ENCODE results near the gene GCM1. TPM values are rescaled to one million over a fixed set of nuclear protein-coding genes. Genes with fewer than 3 reads are reported as not detected.

GCM1 gene
- total RNA-seq, 1 donor from 2014 or later = not detected

GRCh38 chr6:53130569-53131290, 17.9 kb downstream of the GCM1 start:
- Mint-ChIP-seq H3K4me1 (ENCODE audit: unreplicated experiment) (no peaks in the 10 kb centered on the region), H3K4me3 (ENCODE audit: unreplicated experiment) (no peak overlapping the region), H3K27ac (ENCODE audit: unreplicated experiment) (no peak overlapping the region), H3K9me3 (ENCODE audit: unreplicated experiment) (no peaks in the 10 kb centered on the region), H3K27me3 (ENCODE audit: unreplicated experiment) (no peaks in the 10 kb centered on the region), H3K36me3 (ENCODE audit: low read depth, unreplicated experiment) (no peaks in the 10 kb centered on the region)
- no peak for TF ChIP-seq CTCF (IDR thresholded peaks at IDR 0.05; ENCODE audit: unreplicated experiment)
- DNase-seq (ENCODE audit: low spot score) = no peak

- Mint-ChIP-seq H3K27ac (ENCODE audit: unreplicated experiment) (no peak overlapping the region), H3K4me3 (ENCODE audit: unreplicated experiment) (no peak overlapping the region), H3K4me1 (ENCODE audit: unreplicated experiment) (no peaks in the 10 kb centered on the region), H3K27me3 (ENCODE audit: unreplicated experiment) (no peaks in the 10 kb centered on the region), H3K36me3 (ENCODE audit: low read depth, unreplicated experiment) (no peaks in the 10 kb centered on the region), H3K9me3 (ENCODE audit: unreplicated experiment) (no peaks in the 10 kb centered on the region)
- TF ChIP-seq CTCF (IDR thresholded peaks at IDR 0.05; ENCODE audit: unreplicated experiment) = no peak
- DNase-seq (ENCODE audit: low spot score) = no peak
These were observed 19.8 kb downstream of the GCM1 start for GRCh38 chr6:53128842-53129241.

GRCh38 chr6:53125276-53125675, 23.4 kb downstream of the GCM1 start:
- Mint-ChIP-seq H3K9me3 (ENCODE audit: unreplicated experiment) (no peaks in the 10 kb centered on the region), H3K4me1 (ENCODE audit: unreplicated experiment) (peaks cover 3% of the 10 kb centered on the region), H3K27me3 (ENCODE audit: unreplicated experiment) (no peaks in the 10 kb centered on the region), H3K4me3 (ENCODE audit: unreplicated experiment) (no peak overlapping the region), H3K36me3 (ENCODE audit: low read depth, unreplicated experiment) (no peaks in the 10 kb centered on the region), H3K27ac (ENCODE audit: unreplicated experiment) (no peak overlapping the region)
- no peak for TF ChIP-seq CTCF (IDR thresholded peaks at IDR 0.05; ENCODE audit: unreplicated experiment)
- DNase-seq (ENCODE audit: low spot score) = no peak

- no peak for TF ChIP-seq CTCF (IDR thresholded peaks at IDR 0.05; ENCODE audit: unreplicated experiment)
- no peaks in the 10 kb centered on the region for H3K9me3 Mint-ChIP-seq (ENCODE audit: unreplicated experiment)
- H3K4me3 Mint-ChIP-seq (ENCODE audit: unreplicated experiment) = no peak overlapping the region
- no peak for DNase-seq (ENCODE audit: low spot score)
- no peaks in the 10 kb centered on the region for H3K27me3 Mint-ChIP-seq (ENCODE audit: unreplicated experiment)
- no peaks in the 10 kb centered on the region for H3K36me3 Mint-ChIP-seq (ENCODE audit: low read depth, unreplicated experiment)
- peaks cover 3% of the 10 kb centered on the region for H3K4me1 Mint-ChIP-seq (ENCODE audit: unreplicated experiment)
- H3K27ac Mint-ChIP-seq (ENCODE audit: unreplicated experiment) = no peak overlapping the region
These were observed 24.4 kb downstream of the GCM1 start for GRCh38 chr6:53124131-53124800.

GRCh38 chr6:53119772-53120409, 28.8 kb downstream of the GCM1 start:
- H3K27ac Mint-ChIP-seq (ENCODE audit: unreplicated experiment) = no peak overlapping the region
- TF ChIP-seq CTCF (IDR thresholded peaks at IDR 0.05; ENCODE audit: unreplicated experiment) = no peak
- DNase-seq (ENCODE audit: low spot score) = no peak

More at GRCh38 chr6:53119772-53120409, 28.8 kb downstream of the GCM1 start:
- Mint-ChIP-seq H3K4me1 (ENCODE audit: unreplicated experiment) (peaks cover 3% of the 10 kb centered on the region), H3K36me3 (ENCODE audit: low read depth, unreplicated experiment) (peaks cover 5% of the 10 kb centered on the region), H3K4me3 (ENCODE audit: unreplicated experiment) (no peak overlapping the region), H3K9me3 (ENCODE audit: unreplicated experiment) (no peaks in the 10 kb centered on the region), H3K27me3 (ENCODE audit: unreplicated experiment) (peaks cover 5% of the 10 kb centered on the region)

Data from endothelial cell (in vitro differentiated cells).